GM15510 (cell line): Measurements from ENCODE around the gene SEMA7A.

Source experiments
- POLR2A ChIP-seq: IDR thresholded peaks from 3 replicates; pipeline ENCODE4 v1.6.1; 2011; ENCODE audit warnings: borderline replicate concordance; ENCODE audit not compliant: insufficient read length; ENCODE audit errors: extremely low read depth

The SEMA7A gene

DNA sequence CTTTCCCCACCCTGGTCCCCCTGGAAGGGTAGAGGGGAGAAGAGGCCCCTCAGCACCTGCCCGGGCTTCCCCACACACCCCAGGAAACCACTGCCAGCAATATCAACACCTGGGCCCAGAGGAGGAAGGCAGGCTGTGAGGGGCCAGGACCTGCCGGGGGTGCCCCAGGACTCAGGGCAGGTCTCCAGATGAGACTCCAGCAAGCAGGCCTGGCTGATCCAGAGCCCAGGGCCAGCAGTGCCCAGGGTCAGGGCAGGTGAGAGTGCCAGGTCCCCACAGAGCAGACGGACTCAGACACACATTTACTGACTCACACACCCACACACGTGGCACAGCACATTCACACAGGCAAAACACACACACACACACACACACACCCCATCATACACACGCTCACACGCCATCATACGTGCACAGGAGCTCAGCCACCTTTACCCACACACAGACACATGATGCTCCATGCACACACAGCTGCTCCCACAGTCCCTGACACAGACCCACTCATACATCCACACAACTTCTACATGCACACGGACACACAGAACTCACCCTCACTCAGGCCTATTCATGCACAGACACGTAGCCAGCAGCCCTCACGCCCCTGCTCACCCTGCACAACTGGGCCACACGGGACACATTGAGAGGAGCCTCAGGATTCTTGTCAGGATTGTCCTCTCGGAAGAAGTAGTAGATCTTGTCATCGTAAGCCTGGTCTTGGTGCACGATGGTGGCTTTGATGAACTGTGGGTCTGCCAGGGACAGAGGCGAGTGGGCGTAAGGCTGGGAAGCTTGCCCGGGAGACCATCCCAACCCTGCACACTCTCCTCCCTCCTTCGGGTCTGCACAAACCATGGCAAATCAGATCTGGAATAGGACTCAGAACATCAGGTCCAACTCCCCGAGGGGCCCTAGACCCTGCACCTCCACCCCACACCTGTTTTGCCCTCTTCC, 17.5 kb downstream of the SEMA7A start:
- no peak for TF ChIP-seq POLR2A

DNA sequence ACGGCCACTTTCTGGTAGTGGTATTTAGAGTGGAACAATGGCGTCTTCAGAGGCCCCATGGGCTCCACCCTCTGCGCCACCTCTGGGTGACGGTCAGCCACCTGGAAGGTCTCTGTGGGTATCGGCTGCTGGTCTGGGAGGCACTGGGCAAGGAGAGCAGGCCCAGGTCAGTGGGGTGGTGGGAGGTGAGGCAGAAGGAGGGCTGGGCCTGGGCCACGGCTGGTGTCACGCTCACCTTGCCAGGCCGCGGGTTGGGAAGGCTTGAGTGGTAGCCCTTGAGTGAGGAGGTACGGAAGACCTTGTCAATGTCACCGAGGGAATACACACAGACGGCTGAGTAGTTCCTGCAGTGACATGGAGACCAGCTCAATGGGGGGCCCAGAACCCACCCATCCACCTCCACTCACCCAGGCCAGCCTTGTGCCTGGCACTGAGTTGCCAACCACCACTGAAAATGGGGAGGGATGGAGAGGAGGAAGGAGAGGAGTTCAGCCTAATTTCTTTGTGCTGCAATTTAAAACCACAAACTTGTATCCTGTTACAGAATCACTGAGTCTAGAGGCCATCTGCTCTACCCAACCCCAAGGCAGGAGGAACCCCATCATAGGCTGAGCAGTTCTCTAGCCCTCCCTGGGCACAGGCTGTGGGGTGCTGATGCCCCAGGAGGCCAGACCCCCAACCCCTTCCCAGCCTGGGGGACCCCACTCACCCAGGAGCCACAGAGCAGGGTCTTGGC, 19.0 kb downstream of the SEMA7A start:
- TF ChIP-seq POLR2A: no peak

DNA sequence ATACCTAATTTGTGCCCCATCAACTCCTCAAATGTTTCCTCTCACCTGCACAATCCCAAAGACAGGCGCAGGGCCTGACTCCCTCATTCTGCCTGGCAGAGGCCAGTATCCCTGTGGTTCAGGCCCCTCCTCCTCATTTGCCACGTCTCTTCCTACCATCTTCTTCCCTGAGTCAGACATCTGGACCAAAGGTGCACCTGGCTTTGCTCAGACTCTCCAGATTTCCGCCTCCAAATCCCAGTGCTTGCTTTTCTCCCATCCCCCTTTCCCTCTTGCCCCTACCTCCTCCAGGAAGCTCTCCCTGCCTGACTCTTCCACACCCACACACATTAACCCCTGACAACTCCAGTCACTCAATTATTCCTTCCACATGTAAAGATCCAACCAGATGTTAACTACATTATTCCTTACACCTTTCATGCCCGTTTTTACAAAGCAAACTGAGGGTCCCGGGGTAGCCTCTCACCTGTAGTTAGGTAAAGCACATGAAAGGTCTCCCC, 19.6 kb downstream of the SEMA7A start:
- TF ChIP-seq POLR2A: no peak

DNA sequence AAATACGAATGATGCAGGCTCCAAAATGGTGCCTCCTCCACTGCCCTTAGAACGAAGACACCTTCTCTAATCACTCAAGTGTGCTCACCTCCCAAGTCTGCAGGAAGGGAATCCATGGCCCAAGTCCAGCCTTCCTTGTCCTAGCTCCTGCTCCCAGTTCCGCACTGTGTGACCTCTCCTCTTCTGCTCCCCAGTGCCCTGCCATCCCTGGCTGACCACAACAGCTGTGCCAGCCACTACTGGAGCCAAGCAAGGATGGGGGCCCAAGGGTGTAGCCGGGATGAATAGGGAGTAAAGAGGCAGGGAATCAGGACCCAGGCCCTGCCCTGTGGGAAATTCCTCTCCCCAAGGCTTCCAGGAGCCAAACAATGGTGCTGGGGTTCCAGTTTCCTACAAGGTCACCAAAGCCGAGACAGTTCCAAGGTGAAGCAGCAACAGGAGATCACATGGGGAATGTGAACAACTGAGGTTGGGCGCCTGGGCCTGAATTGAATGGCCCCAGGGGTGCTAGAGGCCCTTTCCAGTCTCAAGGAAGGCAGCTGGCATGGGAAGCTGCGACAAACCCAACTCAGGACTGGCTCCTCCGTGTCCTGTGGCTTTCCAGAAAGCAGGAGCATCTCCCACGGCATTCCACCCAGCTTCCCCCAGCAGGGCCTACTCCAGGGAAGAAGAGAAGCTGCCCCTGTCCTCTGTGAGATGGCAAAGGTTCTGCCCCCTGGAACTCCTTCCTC, 20.2 kb downstream of the SEMA7A start:
- no peak for TF ChIP-seq POLR2A

DNA sequence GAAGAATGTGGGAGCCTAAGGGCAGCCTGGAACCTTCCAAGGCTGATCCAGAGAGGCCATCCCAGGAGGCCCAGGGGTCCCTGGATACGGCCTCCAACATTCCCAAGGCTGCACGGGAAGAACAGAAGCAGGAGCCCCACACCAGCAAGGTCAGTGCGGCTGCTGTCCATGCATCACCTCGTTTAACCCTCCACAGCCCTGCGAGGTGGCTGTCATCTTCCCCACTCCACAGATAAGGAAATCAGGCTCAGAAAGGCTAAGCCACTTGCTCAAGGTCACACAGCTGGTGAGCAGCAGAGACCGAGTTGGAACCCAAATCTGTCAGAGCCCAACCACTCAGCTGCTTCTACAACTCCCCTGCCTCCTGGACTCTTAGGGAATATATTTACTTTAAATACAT, 21.6 kb downstream of the SEMA7A start:
- TF ChIP-seq POLR2A: peak; percentile 21

DNA sequence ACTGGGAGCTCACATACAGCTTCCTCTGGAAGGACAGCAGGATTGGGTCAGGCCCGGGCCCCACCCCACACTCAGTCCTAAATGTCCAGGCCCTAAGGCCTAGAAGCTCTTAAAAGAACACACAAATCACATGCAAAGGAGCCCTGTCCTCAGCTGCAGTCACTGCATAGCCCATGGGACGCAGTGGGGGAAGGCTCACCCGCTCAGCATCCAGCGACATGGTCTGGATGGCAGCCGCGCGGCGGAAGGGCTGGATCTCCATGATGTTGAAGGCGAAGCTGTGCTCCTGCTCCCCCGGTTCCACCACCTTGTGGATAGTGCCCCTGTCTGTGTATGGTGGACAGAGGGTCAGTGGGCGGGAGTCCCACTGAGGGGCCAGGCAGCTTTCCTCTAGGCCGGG, 22.1 kb downstream of the SEMA7A start:
- no peak for TF ChIP-seq POLR2A

DNA sequence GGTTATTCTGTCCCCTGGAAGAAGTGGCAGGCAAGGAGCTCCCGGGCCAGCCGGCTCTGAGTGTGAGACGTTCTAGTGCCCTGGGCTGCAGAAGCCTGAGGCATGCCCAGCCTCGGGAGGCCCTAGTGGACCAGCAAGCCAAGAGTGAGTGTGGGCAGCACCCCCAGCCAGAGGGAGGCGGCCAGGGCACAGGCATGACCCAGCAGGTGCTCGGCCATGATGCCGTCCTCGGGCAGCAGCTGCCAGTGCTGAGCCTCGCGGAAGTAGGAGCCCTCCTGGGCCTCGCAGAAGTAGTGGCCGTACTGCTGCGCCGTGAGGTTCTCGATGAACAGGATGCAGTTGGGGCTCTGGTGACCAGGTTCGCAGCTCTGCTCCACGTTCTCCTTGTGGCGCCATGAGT, 23.3 kb downstream of the SEMA7A start:
- no peak for TF ChIP-seq POLR2A

DNA sequence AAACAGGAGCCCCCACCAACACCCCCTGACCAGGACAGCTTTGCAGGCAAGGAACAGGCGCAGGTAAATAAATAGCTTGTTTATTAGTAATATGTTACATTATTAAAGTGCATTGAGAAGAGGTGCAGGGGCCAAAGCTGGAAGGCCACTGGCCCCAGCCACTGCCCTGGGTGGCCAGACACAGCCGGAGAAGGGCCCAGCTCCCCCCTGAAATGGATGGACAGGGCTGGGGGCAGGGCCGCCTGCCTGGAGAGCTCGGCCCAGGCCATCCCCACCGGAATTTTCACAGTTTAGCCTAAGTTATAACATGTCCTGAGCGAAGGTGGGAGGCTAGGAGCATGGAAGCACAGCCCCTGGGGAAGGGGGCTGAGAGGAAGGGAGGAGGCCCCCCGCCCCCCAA, 24.5 kb downstream of the SEMA7A start:
- TF ChIP-seq POLR2A: no peak

DNA sequence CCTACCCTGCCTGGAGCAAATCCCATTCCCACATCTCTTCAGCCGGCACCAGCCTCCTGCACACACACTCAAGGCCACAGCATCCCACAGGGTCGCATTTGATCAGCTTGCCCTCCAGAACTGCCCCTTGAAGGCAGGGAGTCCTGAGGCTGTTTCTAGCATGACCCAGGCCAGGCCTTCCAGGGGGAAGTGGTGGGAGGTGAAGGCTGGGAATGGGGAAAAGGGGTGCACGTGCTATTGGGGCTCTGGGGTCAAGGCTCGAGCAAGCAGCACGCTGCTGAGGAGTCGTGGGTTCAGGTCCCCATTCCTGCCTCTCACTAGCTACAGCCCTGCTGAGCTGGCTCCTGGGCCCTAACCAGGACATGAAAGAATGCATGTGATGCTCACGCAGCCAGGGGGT, 24.9 kb downstream of the SEMA7A start:
- TF ChIP-seq POLR2A: no peak

DNA sequence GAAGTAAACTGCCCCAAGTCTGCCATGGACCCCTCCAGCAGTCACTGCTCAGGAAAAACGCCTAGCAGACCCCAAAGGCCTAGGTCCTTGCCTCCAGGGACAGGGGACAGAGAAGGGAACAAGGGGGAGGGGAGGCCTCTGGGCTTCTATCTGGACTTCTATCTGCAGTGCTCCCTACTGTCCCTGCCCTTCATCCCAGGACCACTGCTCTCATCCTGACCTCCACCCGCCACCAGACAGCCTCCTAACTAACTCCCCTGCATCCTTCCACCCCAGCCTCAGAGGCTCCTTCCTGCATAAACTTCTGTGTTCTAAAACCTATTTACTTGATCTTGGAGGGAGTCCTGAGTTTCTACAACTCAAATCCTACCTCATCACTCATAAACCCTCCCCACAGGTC, 25.4 kb downstream of the SEMA7A start:
- peak; percentile 34 for TF ChIP-seq POLR2A

DNA sequence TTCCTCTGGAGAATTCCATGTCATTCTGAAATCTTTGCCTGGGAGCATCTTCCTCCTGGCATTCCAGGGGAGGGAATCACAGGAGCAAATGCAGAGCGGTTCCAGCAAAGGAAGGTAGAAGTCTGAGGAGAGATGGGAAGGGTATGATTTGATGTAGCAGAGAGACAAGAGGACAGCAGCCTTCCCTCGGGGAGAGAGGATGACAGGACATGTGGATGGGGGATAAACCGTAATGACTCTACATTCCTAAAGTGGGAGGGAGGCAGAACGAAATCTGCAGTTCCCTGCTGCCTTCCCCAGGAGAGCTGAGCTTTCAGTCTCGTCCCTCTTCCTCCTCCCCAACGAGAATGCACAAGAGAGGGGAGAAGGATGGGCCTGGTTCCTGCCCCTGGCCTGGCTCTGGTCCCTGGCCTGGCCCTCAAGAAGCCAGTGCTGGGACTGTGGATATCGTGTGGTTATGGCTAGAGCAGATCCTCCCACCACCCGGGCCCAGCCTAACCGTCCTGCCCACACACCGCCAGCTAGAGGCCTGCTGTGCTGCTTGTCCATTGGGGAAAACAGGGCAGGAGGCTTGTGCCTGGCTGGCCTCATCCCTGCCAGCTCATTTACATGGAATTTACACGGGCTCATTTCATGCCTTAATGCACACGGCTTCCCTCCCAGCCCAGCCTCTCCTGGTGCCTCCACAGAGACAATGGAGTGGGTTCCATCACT, 26.6 kb downstream of the SEMA7A start:
- TF ChIP-seq POLR2A: no peak

DNA sequence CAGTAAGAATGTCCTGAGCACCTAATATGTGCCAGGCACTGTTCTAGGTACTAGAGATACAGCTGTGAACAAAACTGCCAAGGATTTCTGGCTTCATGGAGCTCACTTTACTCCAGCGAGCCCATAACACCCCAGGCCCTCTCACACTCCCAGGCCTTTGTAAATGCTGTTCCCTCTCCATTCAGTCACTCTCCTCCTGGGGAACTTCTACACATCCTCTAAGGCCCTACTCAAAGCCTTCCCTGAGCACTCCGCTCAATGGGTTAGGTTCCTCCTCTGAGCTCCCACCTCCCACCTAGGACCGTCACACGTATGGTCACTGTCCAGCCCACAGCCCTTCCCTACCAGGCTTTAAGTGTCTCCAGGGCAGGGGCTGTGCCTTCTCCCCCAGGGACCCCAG, 27.2 kb downstream of the SEMA7A start:
- no peak for TF ChIP-seq POLR2A

DNA sequence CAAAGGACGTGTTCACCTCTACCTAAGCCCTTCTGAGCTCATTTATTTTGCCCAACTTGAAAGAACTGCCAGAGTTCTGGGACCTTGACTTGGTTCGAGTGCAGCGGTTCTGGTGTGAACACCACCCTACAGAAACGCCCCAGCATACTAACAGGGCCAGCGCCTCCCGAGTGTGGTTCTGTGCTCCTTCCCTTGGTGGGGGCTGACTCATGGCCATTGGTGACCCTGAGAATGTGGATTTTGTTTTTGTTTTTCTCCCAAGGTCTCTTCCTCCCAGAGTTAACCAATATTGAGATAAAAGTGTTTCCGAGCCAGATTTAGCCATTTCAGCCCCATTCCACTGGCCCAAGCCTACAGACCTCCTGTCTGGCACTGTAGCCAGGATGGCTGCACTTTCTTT, 27.9 kb downstream of the SEMA7A start:
- TF ChIP-seq POLR2A: no peak

DNA sequence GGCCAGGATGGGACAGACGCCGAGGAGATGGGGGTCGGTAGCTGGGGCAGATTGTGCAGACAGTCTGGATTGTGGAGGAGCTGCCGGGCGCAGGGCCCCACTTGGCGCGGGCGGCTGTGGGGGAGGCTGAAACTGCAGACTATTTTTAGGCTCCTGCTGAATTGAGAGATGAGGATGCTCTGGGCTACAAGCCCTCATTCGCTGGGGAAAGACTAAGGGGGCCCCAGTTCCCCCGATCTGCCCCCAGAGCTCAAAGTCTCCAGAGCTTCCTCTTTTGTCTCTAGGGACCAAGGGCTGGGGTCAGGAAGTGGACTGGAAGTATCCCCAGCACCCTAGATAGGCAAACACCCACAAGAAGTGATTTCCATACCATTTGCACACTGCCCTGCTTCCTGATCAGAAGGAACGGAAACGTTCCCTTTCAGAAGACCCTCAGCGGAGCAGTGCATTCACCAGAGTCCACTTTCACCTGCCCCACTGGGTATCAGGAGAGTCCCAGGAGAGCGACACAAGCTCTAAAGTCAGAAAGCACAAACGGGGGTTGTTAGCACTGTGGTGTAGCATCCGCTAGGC, 29.7 kb downstream of the SEMA7A start:
- TF ChIP-seq POLR2A: peak; percentile 34
